H1 (cell line): Measurements from ENCODE around the gene TMEM269.

Source experiments
- CBX8 ChIP-seq: fragments of 300-800, 300-1000 bp; sonication (generic); IDR thresholded peaks from 2 replicates; pipeline ENCODE4 v1.7.1; 2016; ENCODE audit warnings: low read depth, low read length, borderline replicate concordance
- CEBPB ChIP-seq: IDR thresholded peaks from 2 replicates; pipeline ENCODE4 v1.6.1; 2012; ENCODE audit warnings: low read depth, low read length
- CTCF ChIP-seq, 3 experiments: IDR thresholded peaks; 1 replicate in 2 of 3; 2 replicates in 1 of 3; pipeline versions ENCODE4 v1.5.1 to v1.6.1; 2011; ENCODE audit warnings: low read length in 3 of 3, mild to moderate bottlenecking in 3 of 3, inconsistent platforms in 2 of 3, low read depth in 1 of 3, moderate library complexity in 1 of 3; ENCODE audit not compliant: insufficient read depth in 1 of 3; ENCODE audit errors: control extremely low read depth in 1 of 3
- EP300 ChIP-seq, 2 experiments: IDR thresholded peaks; 1 replicate in 1 of 2; 2 replicates in 1 of 2; pipeline ENCODE4 v1.6.1; 2011 to 2012; ENCODE audit warnings: low read depth in 2 of 2, low read length in 2 of 2, mild to moderate bottlenecking in 2 of 2, borderline replicate concordance in 1 of 2, inconsistent platforms in 1 of 2, moderate library complexity in 1 of 2
- EZH2 ChIP-seq: fragments of 200-600 bp; sonication (generic); IDR thresholded peaks from 2 replicates; pipeline ENCODE4 v1.7.1; 2012; ENCODE audit warnings: low read depth, mild to moderate bottlenecking, moderate library complexity, low read length, inconsistent platforms; ENCODE audit not compliant: severe bottlenecking
- GTF2F1 ChIP-seq: IDR thresholded peaks from 2 replicates; pipeline ENCODE4 v1.6.1; 2012; ENCODE audit warnings: low read depth, low read length, improper control_type of control experiment, borderline replicate concordance
- JUND ChIP-seq: IDR thresholded peaks from 2 replicates; pipeline ENCODE4 v1.6.1; 2011; ENCODE audit warnings: mild to moderate bottlenecking, improper control_type of control experiment, low read length
- POLR2A ChIP-seq, 2 experiments: IDR thresholded peaks; 1 replicate in 1 of 2; 2 replicates in 1 of 2; pipeline ENCODE4 v1.6.1; 2011; ENCODE audit warnings: low read depth in 2 of 2, low read length in 2 of 2, mild to moderate bottlenecking in 2 of 2; ENCODE audit errors: control extremely low read depth in 1 of 2
- POLR2AphosphoS5 ChIP-seq: IDR thresholded peaks from 2 replicates; pipeline ENCODE4 v1.6.1; 2011; ENCODE audit warnings: low read depth, low read length
- SAP30 ChIP-seq: fragments of 300-600 bp; sonication (generic); IDR thresholded peaks from 2 replicates; pipeline ENCODE4 v1.7.1; 2012; ENCODE audit warnings: low read length, moderate library complexity, mild to moderate bottlenecking, inconsistent platforms; ENCODE audit not compliant: insufficient read depth, insufficient replicate concordance
- SIX5 ChIP-seq: IDR thresholded peaks from 2 replicates; pipeline ENCODE4 v1.6.1; 2011; ENCODE audit warnings: mild to moderate bottlenecking, low read depth, low read length
- SP1 ChIP-seq: IDR thresholded peaks from 2 replicates; pipeline ENCODE4 v1.6.1; 2011; ENCODE audit warnings: low read depth, low read length
- TBP ChIP-seq: IDR thresholded peaks from 2 replicates; pipeline ENCODE4 v1.6.1; 2011; ENCODE audit warnings: low read depth, low read length, improper control_type of control experiment

- TF ChIP-seq EZH2: no peak
- no peak for TF ChIP-seq TBP
- no peak for TF ChIP-seq SAP30
- no peak for TF ChIP-seq POLR2A (IDR thresholded peaks at IDR 0.05; ENCODE audit: control extremely low read depth in 1 of 2, low read depth in 2 of 2, low read length in 2 of 2)
- no peak for TF ChIP-seq GTF2F1
- no peak for TF ChIP-seq CTCF (IDR thresholded peaks at IDR 0.05; ENCODE audit: control extremely low read depth in 1 of 3, insufficient read depth in 1 of 3, low read depth in 1 of 3, low read length in 3 of 3)
- no peak for TF ChIP-seq POLR2AphosphoS5
- TF ChIP-seq SP1: no peak
- no peak for TF ChIP-seq EP300 (IDR thresholded peaks at IDR 0.05; ENCODE audit: borderline replicate concordance in 1 of 2, low read depth in 2 of 2, low read length in 2 of 2)
- TF ChIP-seq CBX8: no peak
- no peak for TF ChIP-seq SIX5
- TF ChIP-seq CEBPB: no peak
- no peak for TF ChIP-seq JUND
Observed at GRCh38 chr1:42841010-42841409, 56.2 kb downstream of the TMEM269 start.
